GM21367 (cell line): Measurements from ENCODE around the gene SERPINF2.
"Not testable (repeated sequence)": the region's sequence is repeated elsewhere in the genome, so short reads cannot be mapped to it uniquely, and the experiment has no call there.

Experiments
- ATAC-seq: cut with Tn5 transposase; IDR thresholded peaks from one replicate; pipeline ENCODE4 v1.9.1; 2021; ENCODE audit not compliant: unreplicated experiment

Gene SERPINF2

DNA sequence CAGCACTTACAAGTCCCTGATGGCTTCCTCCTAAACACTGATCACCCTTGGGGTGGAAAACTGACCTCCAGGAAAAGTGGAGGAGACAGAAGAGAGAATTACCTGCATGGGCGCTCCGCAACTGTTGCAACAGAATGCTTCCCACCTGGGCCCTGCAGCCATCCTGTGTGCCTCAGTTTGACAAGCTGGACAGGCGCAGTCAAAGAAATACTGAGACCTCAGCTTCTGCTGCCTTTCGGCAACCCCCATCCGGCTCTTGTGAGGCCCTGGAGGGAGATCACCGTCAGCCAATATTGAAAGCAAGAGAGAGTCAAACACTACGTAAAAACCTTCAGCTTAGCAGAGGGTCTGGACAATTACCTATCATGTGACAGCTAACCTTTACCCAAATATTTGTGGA is 44.0 kb downstream of the SERPINF2 start:
- ATAC-seq, result no peak

DNA sequence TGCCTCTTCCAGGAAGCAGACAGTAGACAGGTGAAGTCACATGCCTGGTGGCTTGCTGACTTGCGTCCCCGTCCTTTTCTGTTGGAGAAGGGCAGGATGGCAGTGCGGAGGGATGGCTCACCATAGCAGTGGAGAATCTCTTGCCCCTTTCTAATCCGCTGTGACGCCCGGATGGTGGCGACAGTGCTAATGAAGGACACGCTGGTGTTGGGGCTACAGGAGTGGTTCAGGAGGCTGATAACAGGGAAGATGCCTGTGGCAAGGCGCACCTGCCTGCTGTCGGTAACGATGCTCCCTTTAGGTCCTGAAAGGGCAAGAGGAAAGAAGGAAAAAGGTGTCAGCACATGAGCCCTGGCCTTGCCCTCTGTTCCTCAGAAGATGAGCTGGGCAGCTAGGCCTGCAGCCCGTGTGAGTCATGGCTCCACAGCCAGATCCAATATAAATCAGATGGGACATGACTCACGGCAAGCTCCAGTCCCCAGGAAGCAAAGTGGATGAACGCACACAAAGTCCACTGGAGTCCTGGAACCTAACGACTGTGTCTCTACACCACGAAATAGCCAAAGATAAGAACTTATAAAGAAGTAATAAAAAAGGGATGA is 44.7 kb downstream of the SERPINF2 start:
- ATAC-seq, result no peak

DNA sequence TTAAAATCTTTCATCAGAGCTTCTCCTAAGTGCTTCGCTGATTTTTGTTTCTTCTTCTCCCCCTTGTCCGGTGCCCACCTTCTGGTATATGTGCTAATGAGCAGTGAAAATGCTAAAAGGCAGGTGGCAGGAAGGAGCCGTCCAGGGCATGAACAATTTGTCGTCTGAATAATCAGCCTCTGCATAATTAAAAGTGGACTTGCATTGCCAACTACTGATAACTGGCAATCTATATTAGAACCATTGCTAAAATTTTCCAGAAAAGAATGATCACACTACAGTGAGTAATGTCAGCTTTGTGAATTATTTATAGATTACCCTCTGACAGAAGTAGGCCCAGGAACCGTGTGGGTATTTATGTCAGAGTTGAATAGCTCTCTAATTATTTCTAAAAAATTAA is 47.3 kb downstream of the SERPINF2 start:
- no peak for ATAC-seq

DNA sequence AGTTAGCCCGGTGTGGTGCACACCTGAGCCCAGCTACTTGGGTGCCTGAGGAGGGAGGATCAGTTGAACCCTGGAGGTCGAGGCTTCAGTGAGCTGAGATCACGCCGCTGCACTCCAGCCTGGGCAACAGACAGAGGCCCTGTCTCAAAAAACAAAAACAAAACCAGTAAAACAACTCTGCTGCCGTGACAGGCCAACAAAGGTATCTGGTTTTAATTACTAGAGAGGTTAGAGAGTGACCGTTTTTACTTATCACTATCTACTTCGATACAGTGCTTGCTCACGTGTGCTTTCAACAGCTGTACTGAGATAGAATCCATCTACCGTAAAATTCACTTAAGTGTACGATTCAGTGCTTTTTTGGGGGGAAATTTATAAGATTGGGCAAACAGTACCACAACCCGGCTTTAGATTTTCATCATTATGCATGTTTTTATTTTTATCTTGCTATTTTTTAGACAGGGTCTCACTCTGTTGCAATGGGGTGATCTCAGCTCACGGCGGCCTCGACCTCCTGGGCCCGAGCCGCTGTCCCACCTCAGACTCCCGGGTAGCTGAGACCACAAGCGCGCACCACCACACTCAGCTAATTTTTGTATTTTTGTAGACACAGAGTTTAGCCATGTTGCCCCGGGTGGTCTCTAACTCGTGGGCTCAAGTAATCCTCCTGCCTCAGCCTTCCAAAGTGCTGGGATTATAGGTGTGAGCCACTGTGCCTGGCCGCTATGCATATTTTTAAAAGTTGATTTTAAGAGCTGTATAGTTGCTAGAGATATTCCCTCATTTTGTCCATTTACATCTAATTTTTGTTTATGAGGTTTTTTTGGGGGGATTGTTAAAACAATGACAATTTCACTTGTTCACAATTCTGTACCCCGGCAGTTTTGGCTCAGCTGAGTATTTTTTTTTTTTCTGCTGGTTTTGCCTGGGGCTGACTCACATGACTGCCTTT is 50.1 kb downstream of the SERPINF2 start:
- ATAC-seq, result no peak

DNA sequence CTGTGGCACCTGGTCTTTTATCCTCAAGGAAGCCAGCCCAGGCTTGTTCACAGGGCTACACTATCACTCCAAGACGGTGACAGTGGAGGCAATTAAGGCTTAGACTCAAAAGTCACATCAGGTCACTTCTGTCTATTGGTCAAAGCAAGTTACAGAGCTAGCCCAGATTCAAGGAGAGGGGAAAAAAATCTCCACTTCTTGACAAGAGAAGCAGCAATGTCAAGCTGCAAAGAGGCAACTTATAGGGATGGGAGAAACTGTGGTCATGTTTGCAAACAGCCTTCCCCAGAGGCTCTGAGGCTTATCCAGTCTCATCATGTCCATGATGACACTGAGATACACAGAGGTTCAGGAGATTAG is 50.8 kb downstream of the SERPINF2 start:
- ATAC-seq, result no peak

DNA sequence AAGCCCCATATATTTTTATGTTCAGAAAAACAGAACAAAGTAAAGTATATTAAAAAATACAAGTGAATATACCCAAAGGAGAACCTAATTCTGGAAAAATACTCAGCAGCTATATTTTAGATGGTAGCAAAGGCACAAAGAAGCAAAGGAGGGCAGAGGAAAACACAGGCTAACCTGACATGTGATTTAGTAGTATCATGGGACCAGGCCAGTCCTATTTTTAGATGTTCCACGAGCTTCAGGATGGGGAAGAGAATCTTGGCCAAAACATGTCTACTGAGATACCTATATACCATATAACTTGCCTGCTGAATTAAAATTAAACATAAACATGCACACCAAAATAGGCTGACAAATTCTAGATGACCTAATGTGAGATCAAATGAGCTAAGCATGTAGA is 54.1 kb downstream of the SERPINF2 start:
- ATAC-seq, result no peak

DNA sequence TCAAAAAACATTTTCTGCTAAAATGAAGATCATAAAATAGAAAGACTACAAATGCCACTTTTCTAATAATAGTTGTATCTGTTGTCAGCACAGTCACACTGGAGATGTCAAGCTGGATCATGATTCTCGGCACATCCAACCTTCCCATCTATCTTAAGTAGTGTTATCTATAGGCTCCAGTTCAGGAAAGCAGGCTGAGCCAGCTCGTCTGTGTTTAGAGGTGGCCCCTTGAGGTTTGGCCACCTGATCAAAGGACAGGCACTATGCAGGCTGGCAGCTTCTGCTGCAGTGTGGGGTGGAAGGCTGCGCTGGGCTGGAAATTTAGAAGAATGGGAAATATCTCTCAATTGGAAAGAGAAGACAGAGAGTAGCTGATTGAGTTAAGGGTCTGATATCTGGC is 54.7 kb downstream of the SERPINF2 start:
- no peak for ATAC-seq

DNA sequence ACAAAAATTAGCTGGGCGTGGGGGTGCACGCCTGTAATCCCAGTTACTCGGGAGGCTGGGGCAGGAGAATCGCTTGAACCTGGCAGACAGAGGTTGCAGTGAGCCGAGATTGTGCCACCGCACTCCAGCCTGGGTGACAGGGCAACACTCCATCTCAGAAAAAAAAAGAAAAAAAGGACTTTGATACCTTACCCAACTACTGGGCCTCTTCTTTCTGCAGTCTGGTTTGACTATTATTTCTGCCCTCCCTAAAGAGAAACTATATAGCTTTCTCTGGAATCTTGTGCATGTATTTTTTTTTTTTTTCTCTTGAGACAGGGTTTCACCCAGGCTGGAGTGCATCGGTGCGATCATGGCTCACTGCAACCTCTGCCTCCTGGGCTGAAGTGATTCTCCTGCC is 55.2 kb downstream of the SERPINF2 start:
- not testable (repeated sequence) for ATAC-seq

DNA sequence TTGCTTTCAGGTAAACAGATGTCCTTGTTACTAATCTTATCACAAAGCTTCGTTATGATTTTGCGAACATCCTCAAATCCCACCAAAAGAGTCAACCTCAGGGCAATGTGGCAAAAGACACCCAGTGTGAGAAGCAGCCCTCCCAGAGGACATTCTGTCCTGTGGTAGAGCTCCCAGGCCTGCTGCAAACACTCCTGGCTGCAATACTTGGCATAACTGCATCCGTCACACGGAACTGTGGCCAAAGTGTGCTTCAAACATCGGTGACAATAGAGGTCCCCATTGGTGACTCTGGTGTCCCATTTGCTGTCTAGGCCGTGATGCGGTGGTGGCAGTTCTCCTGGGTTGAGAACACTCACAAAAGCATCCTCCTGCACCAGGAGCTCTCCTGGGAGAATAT is 57.6 kb downstream of the SERPINF2 start:
- no peak for ATAC-seq

DNA sequence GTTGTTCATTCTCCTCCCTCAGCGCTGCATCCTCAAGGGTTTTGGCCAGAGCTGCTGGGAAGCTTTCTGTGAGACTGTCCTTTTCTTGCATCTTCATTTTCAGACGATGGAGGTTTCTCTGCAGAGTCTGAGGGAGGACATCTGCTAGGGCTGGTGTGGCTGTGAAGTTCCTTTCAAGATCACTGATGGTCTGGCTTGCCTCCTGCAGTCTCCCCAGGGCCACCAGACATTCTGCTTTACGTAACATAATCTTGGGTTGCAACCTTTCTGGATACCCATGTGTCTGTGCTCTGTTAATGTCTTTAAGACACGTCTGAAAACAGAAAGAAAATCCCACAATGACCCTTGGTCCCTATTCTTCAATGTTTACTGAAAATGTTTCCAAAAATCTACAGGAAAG is 58.0 kb downstream of the SERPINF2 start:
- ATAC-seq, result no peak

DNA sequence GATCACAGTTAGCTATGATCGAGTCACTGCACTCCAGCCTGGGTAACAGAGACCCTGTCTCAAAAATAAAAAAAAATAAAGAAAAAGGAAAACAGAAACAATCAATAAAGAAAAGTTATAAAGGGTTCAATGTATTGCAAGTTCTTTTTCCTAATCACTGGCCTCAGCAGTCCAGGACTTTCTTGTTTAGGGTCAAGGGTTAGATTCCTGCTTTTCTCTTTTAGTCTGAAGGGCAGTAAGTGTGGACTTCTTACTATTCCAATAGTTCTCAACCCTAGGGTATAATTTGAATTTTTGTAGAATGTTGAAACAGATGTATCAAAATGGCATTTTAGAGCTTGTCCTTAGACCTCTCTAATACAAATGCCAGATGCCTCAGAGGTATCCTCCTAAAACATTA is 59.8 kb downstream of the SERPINF2 start:
- no peak for ATAC-seq

DNA sequence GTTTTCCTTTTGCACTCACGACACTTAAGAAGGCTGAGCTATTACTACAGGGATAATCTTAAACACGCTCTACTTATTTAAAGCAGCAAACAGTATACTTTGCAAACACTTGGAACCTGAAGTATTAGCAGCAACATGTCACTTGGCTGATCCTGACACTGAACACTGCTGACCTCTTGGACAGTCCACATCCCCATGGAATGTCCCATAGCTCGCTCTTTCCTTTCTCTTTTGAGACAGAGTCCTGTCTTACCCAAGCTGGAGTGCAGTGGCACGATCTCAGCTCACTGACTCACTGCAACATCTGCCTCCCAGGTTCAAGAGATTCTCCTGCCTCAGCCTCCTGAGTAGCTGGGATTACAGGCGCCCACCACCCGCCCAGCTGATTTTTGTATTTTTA is 60.6 kb downstream of the SERPINF2 start:
- no peak for ATAC-seq
